HCT116 (cell line): ENCODE results near the gene ERC1. TPM values are rescaled to one million over a fixed set of nuclear protein-coding genes. Genes with fewer than 3 reads are reported as not detected.

Experiments
- ATAC-seq: fragments of 200-7000 bp; cut with Tn5 transposase; 2 replicates; pipeline ENCODE4 v1.9.1; 2020; ENCODE audit warnings: mild to moderate bottlenecking, moderate library complexity
- BruUV-seq: library from RNA; stranded (reverse); fragments of 400-500 nt; replicated peaks from 2 replicates; lab custom pipeline; 2021; lab: Mats Ljungman, UMichigan
- CTCF ChIA-PET: fragments of 300-600 bp; sonication (Branson Sonifier 250); formaldehyde crosslinking; loops from one replicate; lab custom pipeline; 2021; ENCODE audit warnings: antibody characterized with exemption; lab: Charles Lee
- POLR2A ChIA-PET: fragments of 300-600, 350-600 bp; sonication (Branson Sonifier 250); formaldehyde crosslinking; loops from one replicate; lab custom pipeline; 2021; ENCODE audit warnings: antibody characterized with exemption; lab: Charles Lee
- RAD21 ChIA-PET, 2 experiments: fragments of 300-600 bp; sonication (Branson Sonifier 250); formaldehyde crosslinking; loops; one replicate each; lab custom pipeline; 2023; ENCODE audit warnings: low total read pairs in 2 of 2; ENCODE audit not compliant: uncharacterized antibody in 2 of 2, unreplicated experiment in 2 of 2, low non-redundant PET in 1 of 2; lab: Charles Lee
- DNase-seq: peaks from one replicate; pipeline ENCODE4 v3.0.0-alpha.2; 2010; ENCODE audit warnings: low read depth, low spot score
- H2AFZ ChIP-seq: fragments of 200-600 bp; shearing (Covaris generic), sonication (generic); 2 replicates; pipeline ENCODE4 v1.6.1; 2017; ENCODE audit warnings: low read depth, mixed run types, mixed read lengths, antibody characterized with exemption, low read length; ENCODE audit not compliant: poor library complexity, severe bottlenecking
- H3K27ac ChIP-seq: 2 replicates; pipeline ENCODE4 v1.5.1; 2012; ENCODE audit warnings: low read depth, low read length
- H3K27me3 ChIP-seq: fragments of 200-600 bp; sonication (generic); 2 replicates; pipeline ENCODE4 v1.6.1; 2016; ENCODE audit warnings: mixed run types, low read length, mixed read lengths; ENCODE audit not compliant: insufficient read depth
- H3K36me3 ChIP-seq, 2 experiments: fragments of 200-500 bp in 1 of 2; fragments of 200-600 bp in 1 of 2; sonication (Bioruptor generic) in 1 of 2; sonication (generic) in 1 of 2; 2 replicates each; pipeline versions ENCODE4 v1.5.1 to v1.6.1; 2014 to 2016; ENCODE audit warnings: low read length in 2 of 2, inconsistent platforms in 1 of 2, mixed read lengths in 1 of 2, mixed run types in 1 of 2; ENCODE audit not compliant: insufficient read depth in 2 of 2, control insufficient read depth in 1 of 2
- H3K4me1 ChIP-seq, 2 experiments: fragments of 200-600 bp in 1 of 2; sonication (generic) in 1 of 2; 2 replicates each; pipeline versions ENCODE4 v1.5.1 to v1.6.1; 2012 to 2017; ENCODE audit warnings: low read length in 2 of 2, inconsistent platforms in 1 of 2, mild to moderate bottlenecking in 1 of 2, mixed read lengths in 1 of 2, mixed run types in 1 of 2, moderate library complexity in 1 of 2; ENCODE audit not compliant: insufficient read depth in 2 of 2, control insufficient read depth in 1 of 2
- H3K4me2 ChIP-seq: fragments of 200-600 bp; sonication (generic); 2 replicates; pipeline ENCODE4 v1.6.1; 2017; ENCODE audit warnings: mixed run types, low read length, mixed read lengths
- H3K4me3 ChIP-seq, 2 experiments: fragments of 200-600 bp in 1 of 2; sonication (generic) in 1 of 2; replicated peaks in 1 of 2; 2 replicates each; pipeline ENCODE4 v1.5.1; 2011 to 2016; ENCODE audit warnings: low read length in 2 of 2, control low read depth in 1 of 2, low read depth in 1 of 2, mild to moderate bottlenecking in 1 of 2, mixed read lengths in 1 of 2, mixed run types in 1 of 2
- H3K79me2 ChIP-seq: fragments of 200-600 bp; sonication (generic); 2 replicates; pipeline ENCODE4 v1.6.1; 2017; ENCODE audit warnings: mild to moderate bottlenecking, mixed run types, low read length, moderate library complexity, mixed read lengths; ENCODE audit not compliant: insufficient read depth
- H3K9ac ChIP-seq: fragments of 200-600 bp; sonication (generic); 2 replicates; pipeline ENCODE4 v1.6.1; 2016; ENCODE audit warnings: low read length, mixed read lengths
- H3K9me2 ChIP-seq: fragments of 200-600 bp; sonication (generic), shearing (Covaris generic); 2 replicates; pipeline ENCODE4 v1.6.1; 2017; ENCODE audit warnings: mixed run types, mild to moderate bottlenecking, moderate library complexity; ENCODE audit not compliant: insufficient read depth
- H3K9me3 ChIP-seq, 2 experiments: fragments of 200-500 bp in 1 of 2; fragments of 200-600 bp in 1 of 2; sonication (Bioruptor generic) in 1 of 2; sonication (generic) in 1 of 2; 2 replicates each; pipeline ENCODE4 v1.6.1; 2014 to 2017; ENCODE audit warnings: low read length in 2 of 2, mixed read lengths in 2 of 2, inconsistent platforms in 1 of 2, low read depth in 1 of 2, mild to moderate bottlenecking in 1 of 2, mixed run types in 1 of 2, moderate library complexity in 1 of 2; ENCODE audit not compliant: control insufficient read depth in 1 of 2, insufficient read depth in 1 of 2
- H4K20me1 ChIP-seq: fragments of 200-600 bp; sonication (generic), shearing (Covaris generic); 2 replicates; pipeline ENCODE4 v1.6.1; 2017; ENCODE audit warnings: mixed run types, mild to moderate bottlenecking, moderate library complexity; ENCODE audit not compliant: insufficient read depth
- CBX3 ChIP-seq: IDR thresholded peaks from 2 replicates; pipeline ENCODE4 v1.6.1; 2012; ENCODE audit warnings: low read depth
- CEBPB ChIP-seq: IDR thresholded peaks from 2 replicates; pipeline ENCODE4 v1.6.1; 2012; ENCODE audit warnings: low read depth
- EZH2 ChIP-seq: fragments of 200-600 bp; sonication (generic); IDR thresholded peaks from 2 replicates; pipeline ENCODE4 v1.6.1; 2017; ENCODE audit warnings: antibody characterized with exemption, mixed run types
- JUND ChIP-seq: IDR thresholded peaks from 2 replicates; pipeline ENCODE4 v1.6.1; 2012
- MAX ChIP-seq: IDR thresholded peaks from 2 replicates; pipeline ENCODE4 v1.6.1; 2012
- POLR2A ChIP-seq: IDR thresholded peaks from 2 replicates; pipeline ENCODE4 v1.7.0; 2011; ENCODE audit warnings: borderline replicate concordance; ENCODE audit not compliant: insufficient read depth, insufficient read length; ENCODE audit errors: extremely low read depth
- SIN3A ChIP-seq: IDR thresholded peaks from 2 replicates; pipeline ENCODE4 v1.6.1; 2012; ENCODE audit warnings: low read depth
- SP1 ChIP-seq: IDR thresholded peaks from 2 replicates; pipeline ENCODE4 v1.6.1; 2012; ENCODE audit warnings: low read depth
- SRF ChIP-seq: IDR thresholded peaks from 2 replicates; pipeline ENCODE4 v1.6.1; 2012; ENCODE audit warnings: low read depth
- YY1 ChIP-seq: IDR thresholded peaks from 2 replicates; pipeline ENCODE4 v1.6.1; 2011; ENCODE audit warnings: low read length, low read depth, moderate library complexity, mild to moderate bottlenecking; ENCODE audit not compliant: insufficient replicate concordance; ENCODE audit errors: extremely low read depth
- ZFX ChIP-seq: fragments of 450-650 bp; IDR thresholded peaks from 2 replicates; pipeline ENCODE4 v1.6.1; 2017
- ZNF274 ChIP-seq: fragments of 200-500 bp; sonication (Bioruptor generic); IDR thresholded peaks from 2 replicates; pipeline ENCODE4 v1.6.1; 2014; ENCODE audit warnings: mild to moderate bottlenecking, low read depth, low read length, inconsistent platforms
- intact Hi-C: fragments of 100-400 bp; cut with micrococcal nuclease; formaldehyde crosslinking; loops from 2 replicates; pipeline ENCODE4 v1.10.0; 2022
- total RNA-seq: library from RNA; stranded (reverse); gene quantifications from one replicate; pipeline ENCODE4 v1.2.1, GENCODE V29; 2021; ENCODE audit not compliant: unreplicated experiment
- TF ChIP-seq, protein P1 (sequence below), 3 experiments: fragments of 200-600 bp in 1 of 3; sonication (generic) in 1 of 3; IDR thresholded peaks in 2 of 3; conservative IDR thresholded peaks in 1 of 3; 2 replicates each; pipeline ENCODE4 v1.5.1; 2012 to 2017; ENCODE audit warnings: low read depth in 2 of 3, low read length in 2 of 3, antibody characterized with exemption in 1 of 3, borderline replicate concordance in 1 of 3, control low read depth in 1 of 3, mild to moderate bottlenecking in 1 of 3, mixed read lengths in 1 of 3, mixed run types in 1 of 3, moderate library complexity in 1 of 3; ENCODE audit not compliant: insufficient read depth in 1 of 3
- TF ChIP-seq, protein P2 (sequence below): IDR thresholded peaks from 2 replicates; pipeline ENCODE4 v1.6.1; 2011; ENCODE audit warnings: mild to moderate bottlenecking, low read length, moderate library complexity; ENCODE audit not compliant: insufficient replicate concordance; ENCODE audit errors: extremely low read depth

The ERC1 gene
- total RNA-seq, 1 experiment from 2014 or later = 41.9 TPM

DNA sequence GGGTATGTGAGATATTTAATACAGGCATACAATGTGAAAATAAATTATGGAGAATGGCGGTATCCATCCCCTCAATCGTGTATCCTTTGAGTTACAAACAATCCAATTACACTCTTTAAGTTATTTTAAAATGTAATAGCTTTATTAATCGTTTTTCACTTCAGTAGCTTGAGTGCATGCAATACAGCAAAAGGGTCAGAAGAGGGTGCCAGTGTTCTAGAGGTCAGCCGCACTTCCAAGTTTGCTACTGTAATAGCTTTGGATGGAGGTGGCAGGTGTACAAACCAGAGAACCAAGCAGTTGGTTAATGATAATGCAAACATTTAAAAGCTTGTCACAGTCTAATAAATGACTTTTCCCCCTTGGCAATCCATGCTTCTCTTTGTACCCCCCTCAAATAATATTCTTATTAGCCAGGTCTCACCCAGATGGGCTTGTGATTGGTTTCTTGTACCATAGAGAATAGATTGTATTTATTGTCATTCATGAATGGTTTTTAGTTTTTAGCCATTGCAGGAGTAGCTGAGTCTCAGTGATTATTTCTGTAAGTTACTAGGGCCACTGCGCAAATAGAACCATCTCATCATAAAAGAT is 127.0 kb downstream of the ERC1 start (continued):
- TF ChIP-seq, protein P1, sequence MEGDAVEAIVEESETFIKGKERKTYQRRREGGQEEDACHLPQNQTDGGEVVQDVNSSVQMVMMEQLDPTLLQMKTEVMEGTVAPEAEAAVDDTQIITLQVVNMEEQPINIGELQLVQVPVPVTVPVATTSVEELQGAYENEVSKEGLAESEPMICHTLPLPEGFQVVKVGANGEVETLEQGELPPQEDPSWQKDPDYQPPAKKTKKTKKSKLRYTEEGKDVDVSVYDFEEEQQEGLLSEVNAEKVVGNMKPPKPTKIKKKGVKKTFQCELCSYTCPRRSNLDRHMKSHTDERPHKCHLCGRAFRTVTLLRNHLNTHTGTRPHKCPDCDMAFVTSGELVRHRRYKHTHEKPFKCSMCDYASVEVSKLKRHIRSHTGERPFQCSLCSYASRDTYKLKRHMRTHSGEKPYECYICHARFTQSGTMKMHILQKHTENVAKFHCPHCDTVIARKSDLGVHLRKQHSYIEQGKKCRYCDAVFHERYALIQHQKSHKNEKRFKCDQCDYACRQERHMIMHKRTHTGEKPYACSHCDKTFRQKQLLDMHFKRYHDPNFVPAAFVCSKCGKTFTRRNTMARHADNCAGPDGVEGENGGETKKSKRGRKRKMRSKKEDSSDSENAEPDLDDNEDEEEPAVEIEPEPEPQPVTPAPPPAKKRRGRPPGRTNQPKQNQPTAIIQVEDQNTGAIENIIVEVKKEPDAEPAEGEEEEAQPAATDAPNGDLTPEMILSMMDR (IDR thresholded peaks at IDR 0.05 in 2 of 3, conservative IDR thresholded peaks at IDR 0.05 in 1 of 3; ENCODE audit: borderline replicate concordance in 1 of 3, insufficient read depth in 1 of 3, low read depth in 2 of 3, low read length in 2 of 3) = peak; percentile 71 to 94 (median 81)
- TF ChIP-seq JUND (no peak), MAX (no peak), ZNF274 (no peak)

GRCh38 chr12:1122786-1123185 is 131.8 kb downstream of the ERC1 start:
- POLR2A ChIA-PET = no interaction called here

More at GRCh38 chr12:1122786-1123185, 131.8 kb downstream of the ERC1 start:
- H3K9me2 ChIP-seq = no peaks in the 10 kb centered on the region
- BruUV-seq = no TSS peak
- no peak overlapping the region for H3K4me2 ChIP-seq
- ChIA-PET RAD21 (no interaction called here), CTCF (interaction anchor here (0.7 kb wide), 1 partner anchor 30 kb away, joined by 3 read pairs; no protein-coding TSS in a partner anchor)
- H4K20me1 ChIP-seq = no peaks in the 10 kb centered on the region
- DNase-seq (no peak), ATAC-seq (no peak)
- no peak overlapping the region for H3K9ac ChIP-seq
- H2AFZ ChIP-seq = no peak overlapping the region
- intact Hi-C loops = no loop called here
- H3K79me2 ChIP-seq = no peaks in the 10 kb centered on the region
- no peak for TF ChIP-seq SRF
- TF ChIP-seq, protein P1 (IDR thresholded peaks at IDR 0.05 in 2 of 3, conservative IDR thresholded peaks at IDR 0.05 in 1 of 3; ENCODE audit: borderline replicate concordance in 1 of 3, insufficient read depth in 1 of 3, low read depth in 2 of 3, low read length in 2 of 3) = no peak
- no peak for TF ChIP-seq MAX
- no peak for TF ChIP-seq EZH2
- TF ChIP-seq, protein P2, sequence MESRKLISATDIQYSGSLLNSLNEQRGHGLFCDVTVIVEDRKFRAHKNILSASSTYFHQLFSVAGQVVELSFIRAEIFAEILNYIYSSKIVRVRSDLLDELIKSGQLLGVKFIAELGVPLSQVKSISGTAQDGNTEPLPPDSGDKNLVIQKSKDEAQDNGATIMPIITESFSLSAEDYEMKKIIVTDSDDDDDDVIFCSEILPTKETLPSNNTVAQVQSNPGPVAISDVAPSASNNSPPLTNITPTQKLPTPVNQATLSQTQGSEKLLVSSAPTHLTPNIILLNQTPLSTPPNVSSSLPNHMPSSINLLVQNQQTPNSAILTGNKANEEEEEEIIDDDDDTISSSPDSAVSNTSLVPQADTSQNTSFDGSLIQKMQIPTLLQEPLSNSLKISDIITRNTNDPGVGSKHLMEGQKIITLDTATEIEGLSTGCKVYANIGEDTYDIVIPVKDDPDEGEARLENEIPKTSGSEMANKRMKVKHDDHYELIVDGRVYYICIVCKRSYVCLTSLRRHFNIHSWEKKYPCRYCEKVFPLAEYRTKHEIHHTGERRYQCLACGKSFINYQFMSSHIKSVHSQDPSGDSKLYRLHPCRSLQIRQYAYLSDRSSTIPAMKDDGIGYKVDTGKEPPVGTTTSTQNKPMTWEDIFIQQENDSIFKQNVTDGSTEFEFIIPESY = no peak
- no peak for TF ChIP-seq SIN3A
- no peak for TF ChIP-seq CBX3
- TF ChIP-seq POLR2A = no peak
- TF ChIP-seq YY1 = no peak
- no peak for TF ChIP-seq JUND
- TF ChIP-seq CEBPB = no peak
- no peak for TF ChIP-seq ZFX
- TF ChIP-seq SP1 = no peak
- H3K4me3 ChIP-seq = no peak overlapping the region
- no peaks in the 10 kb centered on the region for H3K9me3 ChIP-seq
- H3K27me3 ChIP-seq = no peaks in the 10 kb centered on the region
- no peaks in the 10 kb centered on the region for H3K4me1 ChIP-seq
- H3K36me3 ChIP-seq = no peaks in the 10 kb centered on the region
- H3K27ac ChIP-seq = no peak overlapping the region
